ENCODE data around the gene SLC23A1. TPM values are rescaled to one million over a fixed set of nuclear protein-coding genes. Genes with fewer than 3 reads are reported as not detected.

Gene SLC23A1
- total and polyA plus RNA-seq, 2 of the 13 experiments (the other 11 are each of a cell fraction or from before 2014, with no cell fraction given): 6.0 to 6.6 TPM

- no peak for TF ChIP-seq ZBTB2 (CRISPR knock-in tag; IDR thresholded peaks at IDR 0.05; ENCODE audit: low read depth)
- TF ChIP-seq MED8 (CRISPR knock-in tag; IDR thresholded peaks at IDR 0.05; ENCODE audit: insufficient replicate concordance): no peak
- TF ChIP-seq TEF (CRISPR knock-in tag; IDR thresholded peaks at IDR 0.05): no peak
- TF ChIP-seq, protein P1, sequence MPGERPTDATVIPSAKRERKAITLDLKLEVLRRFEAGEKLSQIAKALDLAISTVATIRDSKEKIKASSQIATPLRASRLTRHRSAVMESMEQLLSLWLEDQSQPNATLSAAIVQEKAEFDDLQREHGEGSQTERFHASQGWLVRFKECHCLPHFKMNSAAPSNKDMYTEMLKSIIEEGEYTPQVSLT (CRISPR knock-in tag; IDR thresholded peaks at IDR 0.05; ENCODE audit: borderline replicate concordance, low read depth): no peak
- TF ChIP-seq NFE2 (CRISPR knock-in tag; IDR thresholded peaks at IDR 0.05): no peak
- TF ChIP-seq ZNF83 (CRISPR knock-in tag; IDR thresholded peaks at IDR 0.05; ENCODE audit: borderline replicate concordance): no peak
- TF ChIP-seq ZFP82 (CRISPR knock-in tag; IDR thresholded peaks at IDR 0.05; ENCODE audit: borderline replicate concordance): no peak
- no peak for TF ChIP-seq CCDC6 (CRISPR knock-in tag; IDR thresholded peaks at IDR 0.05)
- peak; percentile 68 for TF ChIP-seq POLR2AphosphoS5 (IDR thresholded peaks at IDR 0.05; ENCODE audit: low read depth, low read length)
- no peak for TF ChIP-seq XBP1 (CRISPR knock-in tag; IDR thresholded peaks at IDR 0.05)
- no peak for TF ChIP-seq MLX (CRISPR knock-in tag; IDR thresholded peaks at IDR 0.05)
- TF ChIP-seq ZKSCAN8 (CRISPR knock-in tag; IDR thresholded peaks at IDR 0.05; ENCODE audit: borderline replicate concordance): no peak
- TF ChIP-seq, protein P2, sequence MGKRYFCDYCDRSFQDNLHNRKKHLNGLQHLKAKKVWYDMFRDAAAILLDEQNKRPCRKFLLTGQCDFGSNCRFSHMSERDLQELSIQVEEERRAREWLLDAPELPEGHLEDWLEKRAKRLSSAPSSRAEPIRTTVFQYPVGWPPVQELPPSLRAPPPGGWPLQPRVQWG (CRISPR knock-in tag; IDR thresholded peaks at IDR 0.05; ENCODE audit: borderline replicate concordance, low read depth): no peak
- no peak for TF ChIP-seq ZFP41 (CRISPR knock-in tag; IDR thresholded peaks at IDR 0.05; ENCODE audit: borderline replicate concordance)
- TF ChIP-seq ZNF451 (CRISPR knock-in tag; IDR thresholded peaks at IDR 0.05): no peak
- no peak for TF ChIP-seq ZFP36L1 (CRISPR knock-in tag; IDR thresholded peaks at IDR 0.05)
- no peak for TF ChIP-seq TAF15 (IDR thresholded peaks at IDR 0.05; ENCODE audit: low read depth, low read length, poor library complexity, severe bottlenecking)
- TF ChIP-seq ZFP90 (CRISPR knock-in tag; IDR thresholded peaks at IDR 0.05; ENCODE audit: borderline replicate concordance): no peak
- TF ChIP-seq STAG1 (CRISPR knock-in tag; IDR thresholded peaks at IDR 0.05): peak; percentile 79
- TF ChIP-seq GLMP (CRISPR knock-in tag; IDR thresholded peaks at IDR 0.05; ENCODE audit: borderline replicate concordance): no peak
- TF ChIP-seq, protein P3, sequence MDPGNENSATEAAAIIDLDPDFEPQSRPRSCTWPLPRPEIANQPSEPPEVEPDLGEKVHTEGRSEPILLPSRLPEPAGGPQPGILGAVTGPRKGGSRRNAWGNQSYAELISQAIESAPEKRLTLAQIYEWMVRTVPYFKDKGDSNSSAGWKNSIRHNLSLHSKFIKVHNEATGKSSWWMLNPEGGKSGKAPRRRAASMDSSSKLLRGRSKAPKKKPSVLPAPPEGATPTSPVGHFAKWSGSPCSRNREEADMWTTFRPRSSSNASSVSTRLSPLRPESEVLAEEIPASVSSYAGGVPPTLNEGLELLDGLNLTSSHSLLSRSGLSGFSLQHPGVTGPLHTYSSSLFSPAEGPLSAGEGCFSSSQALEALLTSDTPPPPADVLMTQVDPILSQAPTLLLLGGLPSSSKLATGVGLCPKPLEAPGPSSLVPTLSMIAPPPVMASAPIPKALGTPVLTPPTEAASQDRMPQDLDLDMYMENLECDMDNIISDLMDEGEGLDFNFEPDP (CRISPR knock-in tag; conservative IDR thresholded peaks at IDR 0.05): no peak
- no peak for TF ChIP-seq ZNF441 (CRISPR knock-in tag; IDR thresholded peaks at IDR 0.05; ENCODE audit: borderline replicate concordance)
- TF ChIP-seq NR3C1 (CRISPR knock-in tag; IDR thresholded peaks at IDR 0.05): no peak
These were observed 2.3 kb upstream of the SLC23A1 start (continued) for GRCh38 chr5:139385061-139386049.

Measured in HepG2 (cell line).